Prostate gland (tissue), 2 donors: ENCODE measurements around the gene ADGB.

Source experiments
- CTCF ChIP-seq, 4 experiments: fragments of 200-600 bp in 2 of 4; fragments of 450-650 bp in 2 of 4; sonication (generic) in 2 of 4; IDR thresholded peaks; 1 replicate in 3 of 4; 2 replicates in 1 of 4; pipeline ENCODE4 v1.5.1; 2016 to 2019; ENCODE audit warnings: antibody characterized with exemption in 4 of 4, mild to moderate bottlenecking in 2 of 4, moderate library complexity in 2 of 4
- POLR2A ChIP-seq: fragments of 450-650 bp; IDR thresholded peaks from one replicate; pipeline ENCODE4 v1.6.1; 2016; ENCODE audit warnings: antibody characterized with exemption, mild to moderate bottlenecking

- no peak for TF ChIP-seq CTCF (IDR thresholded peaks at IDR 0.05)
- TF ChIP-seq POLR2A, result no peak
Observed at GRCh38 chr6:146791930-146792329, 193.2 kb downstream of the ADGB start.
